DND-41 (cell line): Measurements from ENCODE around the gene ATP9B.

Experiments used
- EZH2 ChIP-seq: IDR thresholded peaks from 3 replicates; pipeline ENCODE4 v1.6.1; 2012; ENCODE audit warnings: borderline replicate concordance, low read depth, mild to moderate bottlenecking, moderate library complexity, low read length, inconsistent platforms; ENCODE audit not compliant: severe bottlenecking
- TF ChIP-seq, protein P1 (sequence below): IDR thresholded peaks from 2 replicates; pipeline ENCODE4 v1.5.1; 2012; ENCODE audit warnings: borderline replicate concordance, low read length, moderate library complexity, mild to moderate bottlenecking; ENCODE audit not compliant: poor library complexity, severe bottlenecking; ENCODE audit errors: extremely low read depth

DNA sequence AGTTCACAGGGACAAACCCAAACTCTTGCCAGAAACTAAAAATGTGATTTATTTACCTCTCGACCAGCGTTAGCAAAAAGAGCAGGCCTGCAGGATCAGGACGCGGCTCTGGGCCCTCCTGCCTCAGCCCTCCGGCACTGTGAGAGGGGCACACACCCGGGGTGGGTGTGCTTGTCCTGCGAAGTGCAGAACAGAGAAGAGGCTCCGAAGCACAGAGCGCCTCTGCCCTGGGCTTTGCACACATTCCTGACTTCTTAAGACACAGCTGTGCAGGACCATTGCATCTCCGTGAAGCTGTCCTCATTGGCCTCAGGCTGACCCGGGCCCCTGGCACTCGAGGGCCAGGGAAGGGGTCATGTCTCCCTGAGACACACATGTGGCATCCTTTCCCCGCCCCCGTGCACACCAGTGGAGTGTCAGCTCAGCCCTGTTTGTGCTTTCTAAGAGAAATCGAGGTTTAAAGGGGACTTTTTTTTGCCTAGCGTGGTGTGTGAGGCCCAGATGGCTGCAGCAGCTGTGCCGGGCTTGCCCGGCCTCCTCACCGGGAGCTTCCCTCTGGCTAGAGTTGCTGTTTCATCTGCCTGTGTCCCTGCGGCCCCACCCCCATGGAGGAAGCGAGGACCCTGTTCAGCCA lies 316.6 kb downstream of the ATP9B start:
- TF ChIP-seq, protein P1, sequence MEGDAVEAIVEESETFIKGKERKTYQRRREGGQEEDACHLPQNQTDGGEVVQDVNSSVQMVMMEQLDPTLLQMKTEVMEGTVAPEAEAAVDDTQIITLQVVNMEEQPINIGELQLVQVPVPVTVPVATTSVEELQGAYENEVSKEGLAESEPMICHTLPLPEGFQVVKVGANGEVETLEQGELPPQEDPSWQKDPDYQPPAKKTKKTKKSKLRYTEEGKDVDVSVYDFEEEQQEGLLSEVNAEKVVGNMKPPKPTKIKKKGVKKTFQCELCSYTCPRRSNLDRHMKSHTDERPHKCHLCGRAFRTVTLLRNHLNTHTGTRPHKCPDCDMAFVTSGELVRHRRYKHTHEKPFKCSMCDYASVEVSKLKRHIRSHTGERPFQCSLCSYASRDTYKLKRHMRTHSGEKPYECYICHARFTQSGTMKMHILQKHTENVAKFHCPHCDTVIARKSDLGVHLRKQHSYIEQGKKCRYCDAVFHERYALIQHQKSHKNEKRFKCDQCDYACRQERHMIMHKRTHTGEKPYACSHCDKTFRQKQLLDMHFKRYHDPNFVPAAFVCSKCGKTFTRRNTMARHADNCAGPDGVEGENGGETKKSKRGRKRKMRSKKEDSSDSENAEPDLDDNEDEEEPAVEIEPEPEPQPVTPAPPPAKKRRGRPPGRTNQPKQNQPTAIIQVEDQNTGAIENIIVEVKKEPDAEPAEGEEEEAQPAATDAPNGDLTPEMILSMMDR, result no peak
- TF ChIP-seq EZH2, result no peak
